IMR-90 (cell line): Measurements from ENCODE around the gene NUP50. TPM values are rescaled to one million over a fixed set of nuclear protein-coding genes. Genes with fewer than 3 reads are reported as not detected.

Experiments
- ATAC-seq: fragments of 200-7000 bp; cut with Tn5 transposase; 2 replicates; pipeline ENCODE4 v1.9.1; 2020; ENCODE audit warnings: low read depth, mild to moderate bottlenecking, moderate library complexity
- BruUV-seq: library from RNA; stranded (reverse); fragments of 400-500 nt; replicated peaks from 2 replicates; lab custom pipeline; 2021; lab: Mats Ljungman, UMichigan
- CTCF ChIA-PET: fragments of 300-600 bp; formaldehyde crosslinking; extraction: SDS; loops from one replicate; lab custom pipeline; 2021; ENCODE audit warnings: antibody characterized with exemption; lab: Yijun Ruan, JAX
- POLR2A ChIA-PET: fragments of 300-600 bp; sonication (Branson Sonifier 250); formaldehyde crosslinking; loops from one replicate; lab custom pipeline; 2022; ENCODE audit warnings: antibody characterized with exemption; ENCODE audit not compliant: unreplicated experiment; lab: Charles Lee
- DNase-seq: peaks from one replicate; pipeline ENCODE4 v3.0.0; 2013
- H2AFZ ChIP-seq: replicated peaks from 2 replicates; pipeline ENCODE3; 2013; ENCODE audit warnings: low read length, mild to moderate bottlenecking; ENCODE audit not compliant: poor library complexity
- H2AK5ac ChIP-seq: 2 replicates; pipeline ENCODE4 v1.6.1; 2013; ENCODE audit warnings: low read depth, low read length, inconsistent platforms
- H2AK9ac ChIP-seq: replicated peaks from 2 replicates; pipeline ENCODE3; 2013; ENCODE audit warnings: mild to moderate bottlenecking, low read depth, low read length, moderate library complexity; ENCODE audit not compliant: poor library complexity
- H2BK120ac ChIP-seq: 2 replicates; pipeline ENCODE4 v1.6.1; 2013; ENCODE audit warnings: low read depth, low read length, inconsistent platforms
- H2BK15ac ChIP-seq: 3 replicates; pipeline ENCODE4 v1.6.1; 2013; ENCODE audit warnings: low read depth, low read length, inconsistent platforms
- H2BK20ac ChIP-seq: 2 replicates; pipeline ENCODE4 v1.6.1; 2013; ENCODE audit warnings: low read depth, mild to moderate bottlenecking, inconsistent platforms, low read length, moderate library complexity
- H2BK5ac ChIP-seq: 2 replicates; pipeline ENCODE4 v1.6.1; 2013; ENCODE audit warnings: mild to moderate bottlenecking, low read depth, low read length, inconsistent platforms; ENCODE audit not compliant: poor library complexity, severe bottlenecking
- H3K14ac ChIP-seq: replicated peaks from 2 replicates; pipeline ENCODE4 v1.6.1; 2013; ENCODE audit warnings: low read depth, low read length, inconsistent platforms
- H3K18ac ChIP-seq: 2 replicates; pipeline ENCODE4 v1.6.1; 2013; ENCODE audit warnings: low read depth, low read length, control low read depth
- H3K23ac ChIP-seq: 2 replicates; pipeline ENCODE4 v1.6.1; 2013; ENCODE audit warnings: low read depth, low read length, inconsistent platforms
- H3K27ac ChIP-seq: 2 replicates; pipeline ENCODE4 v1.5.1; 2013; ENCODE audit warnings: mild to moderate bottlenecking, control low read depth, low read length; ENCODE audit not compliant: insufficient read depth
- H3K27me3 ChIP-seq: 2 replicates; pipeline ENCODE4 v1.6.1; 2013; ENCODE audit warnings: low read length; ENCODE audit not compliant: control insufficient read depth, insufficient read depth
- H3K36me3 ChIP-seq: 2 replicates; pipeline ENCODE4 v1.6.1; 2013; ENCODE audit warnings: low read length, mixed read lengths; ENCODE audit not compliant: control insufficient read depth, insufficient read depth
- H3K4ac ChIP-seq: 2 replicates; pipeline ENCODE4 v1.6.1; 2013; ENCODE audit warnings: low read depth, low read length, inconsistent platforms
- H3K4me1 ChIP-seq: 2 replicates; pipeline ENCODE4 v1.6.1; 2013; ENCODE audit warnings: low read length, mixed read lengths; ENCODE audit not compliant: control insufficient read depth, insufficient read depth
- H3K4me2 ChIP-seq: 2 replicates; pipeline ENCODE4 v1.6.1; 2013; ENCODE audit warnings: low read depth, mild to moderate bottlenecking, control low read depth, low read length, moderate library complexity
- H3K4me3 ChIP-seq: 2 replicates; pipeline ENCODE4 v1.5.1; 2013; ENCODE audit warnings: low read depth, mild to moderate bottlenecking, control low read depth, low read length, moderate library complexity; ENCODE audit not compliant: insufficient read depth
- H3K56ac ChIP-seq: 2 replicates; pipeline ENCODE4 v1.6.1; 2013; ENCODE audit warnings: low read length, inconsistent platforms; ENCODE audit not compliant: insufficient read depth; ENCODE audit errors: extremely low read depth
- H3K79me1 ChIP-seq, 2 experiments: 2 replicates each; pipeline ENCODE4 v1.6.1; 2013; ENCODE audit warnings: low read length in 2 of 2, inconsistent platforms in 1 of 2, low read depth in 1 of 2
- H3K9ac ChIP-seq: 2 replicates; pipeline ENCODE4 v1.6.1; 2013; ENCODE audit warnings: low read depth, low read length, control low read depth
- H3K9me1 ChIP-seq: 2 replicates; pipeline ENCODE4 v1.6.1; 2013; ENCODE audit warnings: low read length, inconsistent platforms; ENCODE audit not compliant: insufficient read depth
- H3K9me3 ChIP-seq: 2 replicates; pipeline ENCODE4 v1.6.1; 2013; ENCODE audit warnings: low read length; ENCODE audit not compliant: control insufficient read depth, insufficient read depth
- H4K20me1 ChIP-seq: 2 replicates; pipeline ENCODE4 v1.6.1; 2013; ENCODE audit warnings: low read length, inconsistent platforms; ENCODE audit not compliant: insufficient read depth
- H4K5ac ChIP-seq: 2 replicates; pipeline ENCODE4 v1.6.1; 2013; ENCODE audit warnings: mild to moderate bottlenecking, low read depth, low read length, control low read depth
- H4K8ac ChIP-seq, 2 experiments: 2 replicates each; pipeline ENCODE4 v1.6.1; 2013; ENCODE audit warnings: low read depth in 2 of 2, low read length in 2 of 2, control low read depth in 1 of 2, inconsistent platforms in 1 of 2
- H4K91ac ChIP-seq: 2 replicates; pipeline ENCODE4 v1.6.1; 2013; ENCODE audit warnings: low read depth, low read length, inconsistent platforms; ENCODE audit not compliant: insufficient read depth
- MXI1 ChIP-seq: IDR thresholded peaks from 2 replicates; pipeline ENCODE4 v1.6.1; 2012; ENCODE audit warnings: low read depth, mild to moderate bottlenecking, low read length, moderate library complexity, borderline replicate concordance
- NFE2L2 ChIP-seq: fragments of 150-350 bp; IDR thresholded peaks from 2 replicates; pipeline ENCODE4 v1.6.1; 2016; ENCODE audit warnings: low read depth, mild to moderate bottlenecking, low read length
- RAD21 ChIP-seq: IDR thresholded peaks from 2 replicates; pipeline ENCODE4 v1.6.1; 2012; ENCODE audit warnings: low read length, improper control_type of control experiment
- RCOR1 ChIP-seq: IDR thresholded peaks from 2 replicates; pipeline ENCODE4 v1.6.1; 2012; ENCODE audit warnings: mild to moderate bottlenecking, low read length, improper control_type of control experiment; ENCODE audit not compliant: insufficient replicate concordance
- SMC3 ChIP-seq: fragments of 150-350 bp; IDR thresholded peaks from 2 replicates; pipeline ENCODE4 v1.6.1; 2016; ENCODE audit warnings: low read depth, mild to moderate bottlenecking, antibody characterized with exemption, low read length, moderate library complexity
- WGBS, 2 experiments: methylation state at CpG; one replicate each; pipeline versions ENCODE4 v1.1.5 to v1.1.7; 2013; ENCODE audit warnings: missing lambda C conversion rate in 2 of 2; ENCODE audit not compliant: insufficient read length in 1 of 2; ENCODE audit errors: extremely low coverage in 2 of 2; 5-methylcytosine and 5-hydroxymethylcytosine counted together
- dilution Hi-C: fragments of 300-500 bp; cut with HindIII; formaldehyde crosslinking; loops from one replicate; pipeline ENCODE4 v1.14.3; 2018; ENCODE audit warnings: low sequenced_read_pairs; ENCODE audit not compliant: unreplicated experiment
- in situ Hi-C: fragments of 300-500 bp; cut with MboI; formaldehyde crosslinking; loops from 3 replicates; pipeline ENCODE4 v1.14.3; 2019; ENCODE audit warnings: low sequenced_read_pairs, inconsistent platforms, mixed read lengths
- intact Hi-C: fragments of 100-400 bp; cut with micrococcal nuclease; formaldehyde crosslinking; loops from 2 replicates; pipeline ENCODE4 v1.10.0; 2022
- polyA plus RNA-seq, 3 experiments: library from polyadenylated mRNA; depleted of rRNA; stranded (reverse); fragments of >200 nt; gene quantifications; 2 replicates each; pipeline ENCODE4 v1.2.3, GENCODE V29; 2012; ENCODE audit warnings: low replicate concordance in 1 of 3
- total RNA-seq: library from RNA; depleted of rRNA; stranded (reverse); fragments of >200 nt; gene quantifications from 2 replicates; pipeline ENCODE4 v1.2.3, GENCODE V29; 2012

Gene NUP50
- total and polyA plus RNA-seq, 2 of the 4 experiments (the other 2 are of a cell fraction): 12.8 to 65.4 TPM

DNA sequence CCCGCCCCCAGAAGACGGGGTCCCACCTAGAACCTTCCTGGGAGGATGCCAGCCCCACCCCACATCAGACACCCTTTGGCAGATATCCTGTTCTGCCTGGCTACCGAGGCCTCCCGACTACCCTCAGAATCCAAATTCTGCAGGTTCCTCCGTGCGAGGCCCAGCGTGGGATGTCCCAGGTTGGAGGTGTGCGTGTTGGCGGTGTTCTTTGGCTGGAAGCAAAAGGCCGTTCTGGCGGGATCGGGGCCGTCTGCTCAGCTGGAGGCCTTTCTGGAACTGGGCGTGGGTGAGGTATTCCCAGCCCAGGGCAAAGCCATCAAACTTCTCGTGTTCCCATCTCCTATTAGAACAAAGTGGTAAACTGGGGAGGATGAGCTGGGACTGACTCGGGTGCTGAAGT lies 32.6 kb downstream of the NUP50 start:
- Histone ChIP-seq H2BK20ac (no peak overlapping the region), H3K36me3 (peaks cover 43% of the 10 kb centered on the region), H3K4me2 (no peak overlapping the region), H2BK5ac (no peak overlapping the region), H3K4ac (no peak overlapping the region), H3K14ac (no peak overlapping the region), H3K27me3 (no peaks in the 10 kb centered on the region), H3K79me1 (peaks cover 0 to 12% of the 10 kb centered on the region in 2 experiments; a peak in 3 of 4 replicates), H2BK120ac (no peak overlapping the region), H3K4me3 (no peak overlapping the region), H4K91ac (no peak overlapping the region), H3K9ac (no peak overlapping the region), H2BK15ac (no peak overlapping the region), H3K27ac (no peak overlapping the region), H4K20me1 (peaks cover 14% of the 10 kb centered on the region), H2AK9ac (no peak overlapping the region), H2AK5ac (no peak overlapping the region), H3K56ac (no peak overlapping the region), H3K23ac (no peak overlapping the region), H4K8ac (no peak overlapping the region), H3K4me1 (peaks cover 11% of the 10 kb centered on the region), H3K9me1 (peaks cover 7% of the 10 kb centered on the region), H2AFZ (no peak overlapping the region), H3K18ac (no peak overlapping the region), H4K5ac (no peak overlapping the region), H3K9me3 (no peaks in the 10 kb centered on the region)
- in situ Hi-C loops: no loop called here
- dilution Hi-C loops: no loop called here
- WGBS, 2 experiments: no CpG with 5 or more reads among the region's 16 CpGs
- ChIA-PET CTCF (interaction anchor here (0.6 kb wide), 1 partner anchor 705 kb away, joined by 7 read pairs; no protein-coding TSS in a partner anchor), POLR2A (no interaction called here)
- intact Hi-C loops: no loop called here
- ATAC-seq (no peak), DNase-seq (no peak)
- TSS peak; percentile 14 for BruUV-seq
- TF ChIP-seq MXI1 (no peak), RCOR1 (no peak), NFE2L2 (no peak), SMC3 (no peak), RAD21 (no peak)
